CD4-positive, alpha-beta T cell treated with Interleukin-2 at 100 ng/mL for 4 hours (primary cell): ENCODE measurements around the gene RNF113B.

Experiments
- DNase-seq: peaks from one replicate; pipeline ENCODE4 v3.0.0-alpha.2; 2020; ENCODE audit warnings: low spot score

Gene RNF113B

DNA sequence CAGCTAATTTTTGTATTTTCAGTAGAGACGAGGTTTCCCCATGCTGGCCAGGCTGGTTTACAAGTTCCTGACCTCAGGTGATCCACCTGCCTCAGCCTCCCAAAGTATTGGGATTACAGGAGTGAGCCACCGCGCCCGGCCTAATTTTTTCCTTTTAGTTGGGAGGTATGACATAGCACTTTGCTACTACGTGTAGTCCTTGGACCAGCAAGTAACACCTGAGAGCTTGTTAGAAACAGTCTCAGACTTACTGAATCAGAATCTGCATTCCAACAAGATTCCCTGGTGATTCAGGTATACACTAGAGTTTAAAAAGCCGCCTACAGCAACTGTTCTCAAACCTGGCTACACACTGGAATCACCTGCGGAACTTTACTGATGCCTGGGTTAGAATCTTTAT is 36.0 kb downstream of the RNF113B start:
- no peak for DNase-seq

DNA sequence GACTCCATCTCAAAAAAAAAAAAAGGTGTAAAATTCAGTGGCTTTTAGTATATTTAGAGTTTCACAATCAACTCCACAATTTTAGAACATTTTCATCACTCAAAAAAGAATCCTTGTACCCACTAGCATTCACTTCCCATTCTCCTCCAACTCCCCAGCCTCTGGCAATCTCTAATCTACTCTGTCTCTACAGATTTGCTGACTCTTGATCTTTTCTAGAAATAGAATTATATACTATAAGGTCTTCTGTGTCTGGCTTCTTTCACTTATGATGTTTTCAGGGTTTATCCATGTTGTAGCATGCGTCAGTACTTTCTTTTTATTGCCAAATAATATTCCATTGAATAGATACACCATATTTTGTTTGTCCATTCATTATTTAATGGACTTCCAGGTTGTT is 42.2 kb downstream of the RNF113B start:
- DNase-seq = no peak

DNA sequence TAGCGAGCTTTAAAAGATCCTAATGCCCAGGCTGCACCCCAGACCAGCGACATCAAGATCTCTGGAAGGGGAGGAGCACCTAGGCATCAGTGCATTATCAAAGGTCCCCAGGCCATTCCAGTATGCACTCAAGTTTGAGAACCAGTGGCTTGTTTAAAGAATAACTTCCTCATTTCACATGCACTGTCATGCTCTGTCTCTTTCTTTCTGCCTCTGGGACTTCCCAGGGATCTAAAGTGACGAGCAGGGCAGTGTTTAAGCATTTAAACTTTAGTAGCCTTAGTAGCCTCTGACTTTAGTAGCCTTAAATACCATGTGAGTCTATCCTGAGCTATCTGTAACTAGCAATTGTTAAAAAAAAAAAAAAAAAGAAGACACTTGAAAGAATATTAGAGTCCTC is 43.1 kb downstream of the RNF113B start:
- no peak for DNase-seq

DNA sequence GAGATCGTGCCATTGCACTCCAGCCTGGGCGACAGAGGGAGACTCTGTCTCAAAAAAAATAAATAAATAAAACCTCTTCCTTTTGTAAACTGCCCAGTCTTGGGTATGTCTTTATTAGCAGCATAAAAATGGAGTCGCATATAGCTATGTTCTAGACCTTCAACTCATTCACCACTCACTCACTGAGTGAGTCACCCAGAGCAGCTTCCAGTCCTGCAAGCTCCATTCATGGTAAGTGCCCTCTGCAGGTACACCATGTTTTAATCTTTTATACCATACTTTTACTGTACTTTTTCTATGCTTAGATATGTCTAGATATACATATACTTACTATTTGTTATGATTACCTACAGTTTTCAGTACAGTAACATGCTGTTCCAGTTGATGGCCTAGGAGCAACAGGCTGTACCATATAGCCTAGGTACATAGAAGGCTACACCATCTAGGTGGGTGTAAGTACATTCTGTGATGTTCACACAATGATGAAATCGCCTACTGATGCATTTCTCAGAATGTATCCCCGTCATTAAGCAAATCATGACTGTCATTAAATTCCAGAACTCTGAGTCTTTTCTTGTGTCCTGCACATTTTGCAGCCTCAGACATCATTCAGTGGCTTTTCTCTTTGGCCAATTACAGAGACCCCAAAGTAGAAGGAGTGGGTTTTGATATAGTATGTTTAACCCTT is 47.9 kb downstream of the RNF113B start:
- DNase-seq = no peak
